WERI-Rb-1 (cell line): ENCODE data around the gene KNDC1.
A peak's percentile ranks its signal among the peaks of the same experiment; 100 is the strongest.
"Not testable (repeated sequence)": the region's sequence is repeated elsewhere in the genome, so short reads cannot be mapped to it uniquely, and the experiment has no call there.

ENCODE experiments used
- DNase-seq: peaks from one replicate; pipeline ENCODE4 v3.0.0-alpha.2; 2020
- H3K27ac ChIP-seq: fragments of 250-450 bp; sonication (Bioruptor Pico); 2 replicates; pipeline ENCODE4 v1.5.1; 2020; ENCODE audit warnings: mild to moderate bottlenecking, moderate library complexity
- H3K27me3 ChIP-seq: fragments of 250-450 bp; sonication (Bioruptor Pico); 2 replicates; pipeline ENCODE4 v1.5.1; 2021; ENCODE audit warnings: mild to moderate bottlenecking, low read depth, moderate library complexity; ENCODE audit not compliant: insufficient read depth, severe bottlenecking
- H3K36me3 ChIP-seq: fragments of 250-450 bp; sonication (Bioruptor Pico); 2 replicates; pipeline ENCODE4 v1.5.1; 2020; ENCODE audit warnings: mild to moderate bottlenecking, moderate library complexity
- H3K4me3 ChIP-seq: 2 replicates; pipeline ENCODE4 v1.5.1; 2011; ENCODE audit warnings: low read depth, mild to moderate bottlenecking, control low read depth, low read length
- H3K9me3 ChIP-seq: fragments of 250-450 bp; sonication (Bioruptor Pico); 2 replicates; pipeline ENCODE4 v1.5.1; 2021; ENCODE audit warnings: mild to moderate bottlenecking, moderate library complexity; ENCODE audit not compliant: severe bottlenecking
- TF ChIP-seq, protein P1 (sequence below): IDR thresholded peaks from 2 replicates; pipeline ENCODE4 v1.5.1; 2011; ENCODE audit warnings: low read depth, mild to moderate bottlenecking, control low read depth, inconsistent platforms, low read length

Gene KNDC1

DNA sequence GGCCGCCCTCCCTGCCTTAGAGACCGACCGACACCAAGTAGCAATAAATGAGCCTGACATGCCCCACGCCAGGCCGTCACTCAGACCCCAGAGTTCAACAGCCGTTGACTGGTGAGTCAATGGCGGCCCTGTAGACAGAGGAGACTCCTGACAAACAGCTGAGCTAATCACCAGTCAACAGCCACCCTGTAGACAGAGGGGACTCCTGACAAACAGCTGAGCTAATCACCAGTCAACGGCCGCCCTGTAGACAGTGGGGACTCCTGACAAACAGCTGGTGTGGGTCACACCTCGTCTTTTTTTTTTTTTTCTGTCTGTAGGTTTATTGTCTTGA, 16.9 kb upstream of the KNDC1 start:
- no peak overlapping the region for H3K27ac ChIP-seq
- H3K36me3 ChIP-seq, result no peaks in the 10 kb centered on the region
- H3K4me3 ChIP-seq, result no peak overlapping the region
- peak; percentile 6 for DNase-seq
- no peaks in the 10 kb centered on the region for H3K27me3 ChIP-seq
- H3K9me3 ChIP-seq, result peaks cover 5% of the 10 kb centered on the region
- TF ChIP-seq, protein P1, sequence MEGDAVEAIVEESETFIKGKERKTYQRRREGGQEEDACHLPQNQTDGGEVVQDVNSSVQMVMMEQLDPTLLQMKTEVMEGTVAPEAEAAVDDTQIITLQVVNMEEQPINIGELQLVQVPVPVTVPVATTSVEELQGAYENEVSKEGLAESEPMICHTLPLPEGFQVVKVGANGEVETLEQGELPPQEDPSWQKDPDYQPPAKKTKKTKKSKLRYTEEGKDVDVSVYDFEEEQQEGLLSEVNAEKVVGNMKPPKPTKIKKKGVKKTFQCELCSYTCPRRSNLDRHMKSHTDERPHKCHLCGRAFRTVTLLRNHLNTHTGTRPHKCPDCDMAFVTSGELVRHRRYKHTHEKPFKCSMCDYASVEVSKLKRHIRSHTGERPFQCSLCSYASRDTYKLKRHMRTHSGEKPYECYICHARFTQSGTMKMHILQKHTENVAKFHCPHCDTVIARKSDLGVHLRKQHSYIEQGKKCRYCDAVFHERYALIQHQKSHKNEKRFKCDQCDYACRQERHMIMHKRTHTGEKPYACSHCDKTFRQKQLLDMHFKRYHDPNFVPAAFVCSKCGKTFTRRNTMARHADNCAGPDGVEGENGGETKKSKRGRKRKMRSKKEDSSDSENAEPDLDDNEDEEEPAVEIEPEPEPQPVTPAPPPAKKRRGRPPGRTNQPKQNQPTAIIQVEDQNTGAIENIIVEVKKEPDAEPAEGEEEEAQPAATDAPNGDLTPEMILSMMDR, result no peak

DNA sequence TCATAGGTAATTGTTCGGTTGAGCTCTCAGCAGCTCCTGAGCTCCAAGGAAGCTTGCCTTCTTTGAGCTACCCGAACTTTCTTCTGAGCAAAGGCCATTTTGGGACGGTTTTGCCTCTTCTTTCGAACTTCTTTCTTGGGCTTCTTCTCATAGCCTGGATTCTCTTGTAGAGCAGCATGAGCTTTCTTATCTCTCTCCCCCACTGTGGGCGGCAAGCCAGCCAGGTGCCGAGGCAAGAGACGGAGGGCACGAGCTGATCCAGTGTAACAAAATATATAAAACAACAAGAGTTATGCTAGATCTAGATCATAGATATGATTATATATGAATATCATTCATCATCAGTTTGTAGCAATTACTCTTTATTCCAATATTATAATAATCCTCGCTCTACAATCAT, 16.5 kb upstream of the KNDC1 start:
- TF ChIP-seq, protein P1, result no peak
- Histone ChIP-seq H3K27me3 (no peaks in the 10 kb centered on the region), H3K4me3 (no peak overlapping the region), H3K9me3 (peaks cover 6% of the 10 kb centered on the region), H3K27ac (no peak overlapping the region), H3K36me3 (no peaks in the 10 kb centered on the region)
- DNase-seq, result peak; percentile 4

DNA sequence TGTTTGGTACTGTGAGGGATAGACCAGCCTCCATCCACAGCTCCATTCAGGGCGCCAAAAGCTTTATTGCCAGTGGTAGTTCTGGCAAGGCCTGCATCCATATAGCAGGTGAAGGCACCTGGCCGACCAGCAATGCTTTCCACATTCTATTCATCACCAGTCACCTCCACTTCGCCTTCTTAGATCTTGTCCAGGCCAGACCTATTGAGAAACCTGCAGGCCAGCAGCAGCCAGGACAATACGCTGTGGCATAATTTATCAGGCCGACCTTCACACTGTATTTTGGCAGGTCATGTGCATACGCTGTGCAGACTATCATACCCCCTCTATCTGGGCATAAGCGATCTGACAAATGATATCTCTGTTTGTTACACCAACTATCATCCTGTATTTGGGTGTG, 15.2 kb upstream of the KNDC1 start:
- H3K9me3 ChIP-seq, result peaks cover 10% of the 10 kb centered on the region
- H3K27ac ChIP-seq, result no peak overlapping the region
- DNase-seq, result no peak
- no peaks in the 10 kb centered on the region for H3K27me3 ChIP-seq
- no peaks in the 10 kb centered on the region for H3K36me3 ChIP-seq
- H3K4me3 ChIP-seq, result no peak overlapping the region
- TF ChIP-seq, protein P1, result no peak

DNA sequence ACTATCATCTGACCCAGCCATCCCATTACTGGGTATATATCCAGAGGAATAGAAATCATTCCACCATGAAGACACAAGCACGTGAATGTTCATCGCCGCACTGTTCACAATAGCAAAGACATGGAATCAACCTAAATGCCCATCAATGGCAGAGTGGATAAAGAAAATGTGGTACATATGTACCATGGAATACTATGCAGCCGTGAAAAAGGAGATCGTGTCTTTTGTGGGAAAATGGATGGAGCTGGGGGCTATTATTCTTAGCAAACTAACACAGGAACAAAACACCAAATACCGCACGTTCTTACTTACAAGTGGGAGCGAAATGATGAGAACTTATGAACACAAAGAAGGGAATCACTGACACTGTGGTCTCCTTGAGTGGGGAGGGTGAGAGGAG, 9.8 kb upstream of the KNDC1 start:
- H3K36me3 ChIP-seq, result no peaks in the 10 kb centered on the region
- DNase-seq, result no peak
- H3K4me3 ChIP-seq, result no peak overlapping the region
- no peaks in the 10 kb centered on the region for H3K27me3 ChIP-seq
- H3K9me3 ChIP-seq, result peaks cover 14% of the 10 kb centered on the region
- H3K27ac ChIP-seq, result no peak overlapping the region
- TF ChIP-seq, protein P1, result no peak

DNA sequence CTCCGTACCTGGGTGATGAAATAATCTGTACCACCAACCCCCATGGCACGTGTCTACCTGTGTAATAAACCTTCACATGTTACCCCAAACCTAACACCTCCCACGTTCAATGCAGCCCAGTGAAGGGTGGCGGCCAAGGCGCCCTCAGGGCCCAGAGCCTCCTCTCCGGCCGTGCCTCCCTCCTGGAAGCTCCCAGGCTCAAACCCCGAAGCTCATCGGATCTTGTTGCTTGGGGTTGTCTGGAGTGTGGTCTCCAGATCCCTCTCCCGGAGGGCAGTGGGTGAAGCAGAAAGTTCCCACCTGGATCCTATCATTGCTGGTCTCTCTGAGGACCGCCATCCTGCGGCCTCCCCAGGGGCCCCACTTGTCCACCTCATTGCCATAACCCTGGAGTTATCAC, 9.4 kb upstream of the KNDC1 start:
- no peaks in the 10 kb centered on the region for H3K27me3 ChIP-seq
- peaks cover 14% of the 10 kb centered on the region for H3K9me3 ChIP-seq
- TF ChIP-seq, protein P1, result no peak
- H3K27ac ChIP-seq, result no peak overlapping the region
- no peaks in the 10 kb centered on the region for H3K36me3 ChIP-seq
- no peak for DNase-seq
- no peak overlapping the region for H3K4me3 ChIP-seq

DNA sequence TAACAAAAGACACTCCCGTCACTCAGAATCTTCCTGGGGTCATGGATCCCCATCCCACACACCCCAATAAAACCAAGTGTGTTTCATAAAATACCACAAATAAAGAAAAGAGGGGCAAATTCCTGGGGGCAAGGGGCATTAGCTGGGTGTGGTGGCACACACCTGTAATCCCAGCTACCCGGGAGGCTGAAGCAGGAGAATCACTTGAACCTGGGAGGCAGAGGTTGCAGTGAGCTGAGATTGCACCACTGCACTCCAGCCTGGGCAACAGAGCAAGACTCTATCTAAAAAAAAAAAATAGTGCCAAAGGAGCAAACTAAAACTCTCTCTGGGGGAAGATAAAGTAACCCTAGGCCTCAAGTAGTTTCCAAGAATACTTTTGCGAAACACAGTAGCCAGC, 8.9 kb upstream of the KNDC1 start:
- not testable (repeated sequence) for H3K4me3 ChIP-seq, H3K27ac ChIP-seq, H3K36me3 ChIP-seq, H3K27me3 ChIP-seq, DNase-seq
- peaks cover 14% of the 10 kb centered on the region for H3K9me3 ChIP-seq

DNA sequence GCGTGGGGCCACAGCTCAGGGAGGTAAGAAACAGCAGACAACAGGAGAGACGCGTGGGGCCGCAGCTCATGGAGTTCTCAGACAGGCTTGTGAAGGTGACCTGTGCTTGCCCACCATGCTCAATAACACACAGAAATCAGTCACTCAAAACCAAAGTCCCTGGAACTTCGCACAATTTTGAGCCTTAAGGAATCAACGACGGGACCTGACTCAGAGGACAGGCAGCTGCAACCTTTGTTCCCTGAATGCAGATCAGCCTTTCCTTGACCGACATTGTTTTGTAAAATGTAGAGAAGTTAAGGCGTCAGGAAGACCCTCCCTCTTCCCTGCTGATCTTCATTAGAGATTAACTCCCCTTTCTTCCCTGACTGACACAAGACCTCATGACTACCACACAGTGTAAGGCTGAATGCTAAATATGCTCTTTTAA, 8.5 kb upstream of the KNDC1 start:
- H3K27ac ChIP-seq, result no peak overlapping the region
- no peak overlapping the region for H3K4me3 ChIP-seq
- no peaks in the 10 kb centered on the region for H3K27me3 ChIP-seq
- TF ChIP-seq, protein P1, result no peak
- H3K9me3 ChIP-seq, result peaks cover 14% of the 10 kb centered on the region
- H3K36me3 ChIP-seq, result no peaks in the 10 kb centered on the region
- DNase-seq, result no peak
